SU-DHL-6 (cell line): ENCODE data around the gene YIPF1.

Experiments used
- H2AFZ ChIP-seq: fragments of 200-600 bp; sonication (generic); 2 replicates; pipeline ENCODE4 v1.6.1; 2014; ENCODE audit warnings: low read depth, mild to moderate bottlenecking, moderate library complexity, mixed read lengths, antibody characterized with exemption, low read length; ENCODE audit not compliant: severe bottlenecking
- H3F3A ChIP-seq: fragments of 200-600 bp; shearing (Covaris generic); 2 replicates; pipeline ENCODE4 v1.6.0; 2016; ENCODE audit warnings: antibody characterized with exemption, mild to moderate bottlenecking; ENCODE audit not compliant: insufficient read depth
- H3K27ac ChIP-seq: fragments of 200-600 bp; sonication (generic); 2 replicates; pipeline ENCODE4 v1.5.1; 2016; ENCODE audit warnings: low read depth, mild to moderate bottlenecking, low read length, moderate library complexity, mixed read lengths
- H3K27me3 ChIP-seq: fragments of 200-600 bp; sonication (generic), shearing (Covaris generic); 2 replicates; pipeline ENCODE4 v1.6.0; 2014; ENCODE audit warnings: mild to moderate bottlenecking, low read length
- H3K36me3 ChIP-seq: fragments of 200-600 bp; sonication (generic); 2 replicates; pipeline ENCODE4 v1.6.1; 2014; ENCODE audit warnings: mild to moderate bottlenecking, low read length, mixed read lengths
- H3K4me2 ChIP-seq: fragments of 300-600, 200-600 bp; shearing (Covaris generic), sonication (generic); 2 replicates; pipeline ENCODE4 v1.6.0; 2014; ENCODE audit warnings: low read length, low read depth, mild to moderate bottlenecking; ENCODE audit not compliant: poor library complexity, severe bottlenecking
- H3K4me3 ChIP-seq: fragments of 200-600 bp; sonication (generic); 2 replicates; pipeline ENCODE4 v1.5.1; 2014; ENCODE audit warnings: antibody characterized with exemption, low read length, mild to moderate bottlenecking, mixed read lengths; ENCODE audit not compliant: insufficient read depth, poor library complexity, severe bottlenecking
- H3K79me2 ChIP-seq: fragments of 200-600 bp; sonication (generic); 2 replicates; pipeline ENCODE4 v1.6.1; 2014; ENCODE audit warnings: mild to moderate bottlenecking, low read length, moderate library complexity; ENCODE audit not compliant: insufficient read depth
- H3K9ac ChIP-seq: fragments of 200-600 bp; sonication (generic); 2 replicates; pipeline ENCODE4 v1.7.0; 2014; ENCODE audit warnings: mild to moderate bottlenecking, low read length
- H3K9me2 ChIP-seq: fragments of 200-600 bp; sonication (generic); replicated peaks from 2 replicates; pipeline ENCODE4 v1.6.1; 2014; ENCODE audit warnings: low read length; ENCODE audit not compliant: insufficient read depth
- H3K9me3 ChIP-seq: fragments of 200-600 bp; sonication (generic); 2 replicates; pipeline ENCODE4 v1.6.1; 2014; ENCODE audit warnings: low read length, mixed read lengths; ENCODE audit not compliant: insufficient read depth
- H4K20me1 ChIP-seq: fragments of 200-600 bp; sonication (generic); 2 replicates; pipeline ENCODE4 v1.6.1; 2014; ENCODE audit warnings: low read depth, mild to moderate bottlenecking, antibody characterized with exemption, low read length, moderate library complexity, mixed read lengths
- EZH2phosphoT487 ChIP-seq: fragments of 200-600 bp; sonication (generic), shearing (Covaris generic); conservative IDR thresholded peaks from 2 replicates; pipeline ENCODE4 v1.6.1; 2018; ENCODE audit warnings: mild to moderate bottlenecking, antibody characterized with exemption, low read length, moderate library complexity, mixed read lengths
- TF ChIP-seq, protein P1 (sequence below): fragments of 200-600 bp; sonication (generic); IDR thresholded peaks from one replicate; pipeline ENCODE4 v1.5.1; 2017; ENCODE audit warnings: antibody characterized with exemption, mild to moderate bottlenecking, low read length, moderate library complexity; ENCODE audit not compliant: insufficient read depth, poor library complexity, severe bottlenecking

The YIPF1 gene

DNA sequence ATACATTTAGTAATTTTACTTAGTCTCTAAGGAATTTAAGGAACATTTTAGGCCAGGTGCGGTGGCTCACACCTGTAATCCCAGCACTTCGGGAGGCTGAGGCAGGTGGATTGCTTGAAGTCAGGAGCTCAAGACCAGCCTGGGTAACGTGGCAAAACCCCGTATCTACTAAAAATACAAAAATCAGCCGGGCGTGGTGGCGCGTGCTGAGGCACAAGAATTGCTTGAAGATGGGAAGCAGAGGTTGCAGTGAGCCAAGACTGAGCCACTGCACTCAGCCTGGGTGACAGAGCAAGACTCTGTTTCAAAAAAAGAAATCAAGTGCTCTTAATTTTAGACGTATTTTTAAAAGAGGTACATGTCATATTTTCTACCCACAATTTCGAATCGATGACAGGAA, 54.8 kb downstream of the YIPF1 start:
- Histone ChIP-seq H3K36me3 (peaks cover 11% of the 10 kb centered on the region; the same call in 1 of the 2 replicates), H3K9ac (0 out of 2 replicates have a peak overlapping the region, but pooled peaks have one; percentile 84), H3F3A (peaks cover 25% of the 10 kb centered on the region), H3K4me2 (peak overlapping the region; percentile 87), H3K27me3 (no peaks in the 10 kb centered on the region), H3K27ac (peak overlapping the region; percentile 88), H3K9me2 (no peaks in the 10 kb centered on the region), H3K79me2 (peaks cover 69% of the 10 kb centered on the region), H3K4me3 (peak overlapping the region; percentile 67), H4K20me1 (peaks cover 6% of the 10 kb centered on the region; the same call in 1 of the 2 replicates), H3K9me3 (no peaks in the 10 kb centered on the region), H2AFZ (no peak overlapping the region)
- no peak for TF ChIP-seq EZH2phosphoT487
- TF ChIP-seq, protein P1, sequence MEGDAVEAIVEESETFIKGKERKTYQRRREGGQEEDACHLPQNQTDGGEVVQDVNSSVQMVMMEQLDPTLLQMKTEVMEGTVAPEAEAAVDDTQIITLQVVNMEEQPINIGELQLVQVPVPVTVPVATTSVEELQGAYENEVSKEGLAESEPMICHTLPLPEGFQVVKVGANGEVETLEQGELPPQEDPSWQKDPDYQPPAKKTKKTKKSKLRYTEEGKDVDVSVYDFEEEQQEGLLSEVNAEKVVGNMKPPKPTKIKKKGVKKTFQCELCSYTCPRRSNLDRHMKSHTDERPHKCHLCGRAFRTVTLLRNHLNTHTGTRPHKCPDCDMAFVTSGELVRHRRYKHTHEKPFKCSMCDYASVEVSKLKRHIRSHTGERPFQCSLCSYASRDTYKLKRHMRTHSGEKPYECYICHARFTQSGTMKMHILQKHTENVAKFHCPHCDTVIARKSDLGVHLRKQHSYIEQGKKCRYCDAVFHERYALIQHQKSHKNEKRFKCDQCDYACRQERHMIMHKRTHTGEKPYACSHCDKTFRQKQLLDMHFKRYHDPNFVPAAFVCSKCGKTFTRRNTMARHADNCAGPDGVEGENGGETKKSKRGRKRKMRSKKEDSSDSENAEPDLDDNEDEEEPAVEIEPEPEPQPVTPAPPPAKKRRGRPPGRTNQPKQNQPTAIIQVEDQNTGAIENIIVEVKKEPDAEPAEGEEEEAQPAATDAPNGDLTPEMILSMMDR: no peak

DNA sequence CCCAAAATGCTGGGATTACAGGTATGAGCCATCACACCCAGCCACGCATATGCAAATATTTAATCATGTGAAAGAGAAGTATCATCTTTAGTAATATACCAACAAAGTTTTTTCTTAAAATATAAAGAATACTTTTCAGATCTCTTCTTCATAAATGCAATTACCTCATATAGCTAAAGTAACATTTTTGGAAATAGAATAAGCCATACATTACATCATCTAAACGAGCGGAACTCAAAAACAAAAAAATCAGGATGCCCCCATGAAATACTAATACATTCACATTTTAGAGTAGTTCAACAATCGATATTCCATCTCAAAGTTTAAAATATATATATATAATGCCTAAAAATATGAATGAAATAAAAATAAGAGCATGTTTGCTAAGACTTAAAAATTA, 56.2 kb downstream of the YIPF1 start:
- no peak overlapping the region for H3K9ac ChIP-seq
- peaks cover 10% of the 10 kb centered on the region; the same call in 1 of the 2 replicates for H4K20me1 ChIP-seq
- no peaks in the 10 kb centered on the region for H3K9me2 ChIP-seq
- no peaks in the 10 kb centered on the region for H3K9me3 ChIP-seq
- peaks cover 78% of the 10 kb centered on the region for H3K79me2 ChIP-seq
- H3K27ac ChIP-seq: no peak overlapping the region
- H3K36me3 ChIP-seq: peaks cover 17% of the 10 kb centered on the region; the same call in 1 of the 2 replicates
- H3F3A ChIP-seq: peaks cover 25% of the 10 kb centered on the region
- H3K4me3 ChIP-seq: no peak overlapping the region
- no peak overlapping the region for H3K4me2 ChIP-seq
- TF ChIP-seq, protein P1: no peak
- TF ChIP-seq EZH2phosphoT487: no peak
- no peaks in the 10 kb centered on the region for H3K27me3 ChIP-seq
- no peak overlapping the region for H2AFZ ChIP-seq

DNA sequence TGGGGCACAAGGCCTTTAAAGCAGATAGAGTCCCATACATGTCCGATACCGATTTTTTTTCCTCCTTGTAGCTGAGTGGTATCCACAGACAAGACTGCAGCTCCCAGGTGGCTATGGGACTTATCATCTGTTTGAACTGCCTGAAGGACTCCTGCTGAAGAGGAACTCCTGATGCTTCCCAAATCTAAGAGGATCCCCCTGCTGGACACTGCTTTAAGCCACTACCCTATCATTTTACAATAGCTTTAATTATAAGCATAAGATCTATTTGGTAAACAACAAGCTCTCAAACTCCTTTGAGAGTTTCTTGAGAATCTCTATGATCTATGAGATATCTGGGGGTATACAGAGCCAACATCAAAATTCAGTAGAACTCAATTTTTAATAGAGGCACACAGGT, 63.2 kb downstream of the YIPF1 start:
- Histone ChIP-seq H3K27me3 (no peaks in the 10 kb centered on the region), H3K9me3 (no peaks in the 10 kb centered on the region), H3K4me3 (no peak overlapping the region), H3K79me2 (peaks cover 42% of the 10 kb centered on the region), H3K36me3 (peaks cover 42% of the 10 kb centered on the region; the same call in 1 of the 2 replicates), H3K9ac (no peak overlapping the region), H3K27ac (no peak overlapping the region), H3K9me2 (no peaks in the 10 kb centered on the region), H3K4me2 (no peak overlapping the region), H4K20me1 (peaks cover 3% of the 10 kb centered on the region; the same call in 1 of the 2 replicates), H3F3A (no peaks in the 10 kb centered on the region), H2AFZ (no peak overlapping the region)
- TF ChIP-seq, protein P1: no peak
- no peak for TF ChIP-seq EZH2phosphoT487
